GM19397 (cell line): ENCODE results near the gene ANKMY1.

Experiments
- ATAC-seq: cut with Tn5 transposase; IDR thresholded peaks from one replicate; pipeline ENCODE4 v1.9.1; 2021; ENCODE audit warnings: mild to moderate bottlenecking, moderate library complexity; ENCODE audit not compliant: unreplicated experiment

The ANKMY1 gene

DNA sequence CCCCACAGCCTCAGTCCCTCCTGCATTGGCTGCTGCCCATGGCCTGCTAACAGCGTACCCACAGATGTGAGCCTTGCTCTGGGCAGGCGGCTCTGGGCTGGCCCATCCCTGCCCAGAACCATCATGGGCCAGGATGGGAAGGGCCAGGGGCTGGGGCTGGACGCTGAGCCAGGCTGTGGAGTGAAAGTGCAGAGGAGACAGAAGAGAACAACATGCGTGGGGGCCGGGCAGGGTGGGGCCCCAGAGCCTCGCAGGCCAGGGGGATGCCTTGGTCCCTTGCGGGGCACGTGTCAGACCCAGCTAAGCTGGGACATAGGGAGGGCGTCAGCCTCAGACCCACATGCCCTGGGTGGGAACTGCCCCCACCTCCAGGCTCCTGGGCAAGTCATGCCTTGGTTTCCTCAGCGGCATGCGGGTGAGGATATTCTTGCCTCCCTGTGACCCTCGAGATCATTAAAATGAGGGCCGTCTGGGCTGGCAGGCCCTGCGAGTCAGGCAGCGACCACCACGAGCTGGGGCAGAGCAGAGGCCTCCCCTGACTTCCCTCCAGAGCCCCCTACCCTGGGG, 95.0 kb downstream of the ANKMY1 start:
- ATAC-seq: no peak

DNA sequence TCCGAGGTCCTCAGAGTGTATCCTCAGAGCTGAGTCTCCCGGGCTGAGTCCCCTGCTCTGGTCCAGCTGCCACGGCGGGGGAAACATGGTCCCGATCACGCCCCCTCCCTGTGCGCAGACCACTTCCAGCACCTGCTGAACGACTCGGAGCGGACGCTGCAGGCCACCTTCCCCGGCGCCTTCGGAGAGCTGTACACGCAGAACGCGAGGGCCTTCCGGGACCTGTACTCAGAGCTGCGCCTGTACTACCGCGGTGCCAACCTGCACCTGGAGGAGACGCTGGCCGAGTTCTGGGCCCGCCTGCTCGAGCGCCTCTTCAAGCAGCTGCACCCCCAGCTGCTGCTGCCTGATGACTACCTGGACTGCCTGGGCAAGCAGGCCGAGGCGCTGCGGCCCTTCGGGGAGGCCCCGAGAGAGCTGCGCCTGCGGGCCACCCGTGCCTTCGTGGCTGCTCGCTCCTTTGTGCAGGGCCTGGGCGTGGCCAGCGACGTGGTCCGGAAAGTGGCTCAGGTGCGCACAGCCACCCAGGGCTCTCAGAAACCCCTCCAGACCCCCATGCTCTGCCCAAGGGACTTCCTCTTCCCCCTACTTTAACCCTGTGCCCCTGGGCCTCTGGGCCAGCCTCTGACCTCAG, 95.6 kb downstream of the ANKMY1 start:
- no peak for ATAC-seq

DNA sequence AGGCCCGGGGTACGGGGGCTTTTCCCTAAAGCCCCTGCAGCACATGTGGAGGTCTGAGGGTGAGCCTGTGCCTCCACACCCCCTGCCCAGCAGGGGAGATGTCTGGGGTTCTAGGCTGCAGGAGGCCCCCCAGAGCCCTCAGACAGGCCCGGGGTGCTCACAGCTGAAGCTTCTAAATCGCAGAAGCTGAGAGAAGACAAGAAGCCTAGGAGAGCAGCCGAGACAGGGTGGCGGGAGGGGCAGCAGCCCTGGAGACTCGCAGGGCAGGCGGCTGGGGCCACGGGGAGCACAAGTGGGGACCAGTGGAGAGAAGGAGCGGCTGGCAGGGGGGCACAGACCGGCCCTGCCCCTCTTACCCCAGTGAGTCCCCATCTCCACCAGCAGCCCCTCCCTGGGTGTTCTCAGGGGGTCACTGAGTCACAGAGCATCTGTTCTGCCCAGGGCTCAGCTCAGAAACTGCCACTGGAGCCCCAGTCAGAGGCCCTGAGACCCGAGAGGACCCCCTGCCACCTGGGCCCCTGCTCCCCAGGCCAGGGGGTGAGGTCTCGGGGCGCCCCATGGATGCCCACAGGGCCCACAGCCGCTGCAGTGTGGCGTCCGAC, 96.2 kb downstream of the ANKMY1 start:
- no peak for ATAC-seq

DNA sequence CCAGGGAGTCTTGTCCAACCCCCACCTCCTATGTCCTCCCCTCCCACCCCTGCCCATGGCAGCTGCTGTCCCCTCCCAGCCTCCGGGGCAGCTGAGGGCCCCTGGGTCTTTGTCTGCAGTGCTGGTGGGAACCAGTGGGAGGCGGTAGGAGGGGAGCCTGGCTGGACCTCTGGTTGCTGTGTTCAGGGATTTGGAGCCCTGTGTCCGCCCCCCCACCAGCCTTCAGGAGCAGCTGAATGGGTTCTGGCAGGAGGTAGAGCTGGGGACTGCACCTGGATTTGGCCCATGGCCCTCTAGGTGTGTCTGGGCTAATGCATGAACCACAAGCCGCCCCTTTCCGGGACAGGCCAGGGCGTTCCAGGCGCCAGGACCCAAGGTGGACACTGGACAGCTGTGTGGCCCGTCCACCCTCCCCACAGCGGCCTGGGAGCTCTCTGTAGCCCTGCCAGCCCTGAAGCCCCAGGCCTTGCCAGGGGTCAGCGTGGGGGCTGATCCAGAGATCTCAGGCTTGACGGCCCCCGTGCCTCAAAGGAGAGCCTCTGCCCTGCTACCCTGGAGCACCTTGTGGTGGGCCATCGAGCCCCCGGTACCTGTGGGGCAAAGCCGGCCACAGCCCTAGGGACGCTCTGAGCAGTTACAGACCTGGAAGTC, 96.9 kb downstream of the ANKMY1 start:
- ATAC-seq: no peak

DNA sequence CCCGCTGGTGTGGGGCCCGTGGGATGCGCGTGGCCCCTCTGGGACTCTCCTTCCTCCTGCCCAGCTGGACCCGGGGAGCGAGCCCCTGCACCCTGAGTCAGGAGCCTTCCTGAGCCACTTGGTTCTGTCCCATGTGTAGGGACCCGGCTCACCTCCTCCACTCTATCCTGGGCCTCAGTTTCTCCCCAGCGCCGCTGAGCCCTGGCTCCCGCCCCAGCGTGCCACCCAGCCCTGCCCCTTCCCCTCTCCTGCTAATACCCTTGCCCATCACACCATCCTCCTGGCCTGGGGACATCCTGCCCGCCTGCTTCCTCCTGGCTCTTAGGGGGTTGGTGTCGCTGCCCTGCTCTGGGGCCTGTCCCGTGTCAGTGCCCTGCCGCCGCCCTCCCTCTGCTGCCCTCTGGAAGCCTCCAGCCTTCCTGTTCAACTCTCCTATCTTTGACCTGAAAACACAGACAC, 97.5 kb downstream of the ANKMY1 start:
- ATAC-seq: no peak

DNA sequence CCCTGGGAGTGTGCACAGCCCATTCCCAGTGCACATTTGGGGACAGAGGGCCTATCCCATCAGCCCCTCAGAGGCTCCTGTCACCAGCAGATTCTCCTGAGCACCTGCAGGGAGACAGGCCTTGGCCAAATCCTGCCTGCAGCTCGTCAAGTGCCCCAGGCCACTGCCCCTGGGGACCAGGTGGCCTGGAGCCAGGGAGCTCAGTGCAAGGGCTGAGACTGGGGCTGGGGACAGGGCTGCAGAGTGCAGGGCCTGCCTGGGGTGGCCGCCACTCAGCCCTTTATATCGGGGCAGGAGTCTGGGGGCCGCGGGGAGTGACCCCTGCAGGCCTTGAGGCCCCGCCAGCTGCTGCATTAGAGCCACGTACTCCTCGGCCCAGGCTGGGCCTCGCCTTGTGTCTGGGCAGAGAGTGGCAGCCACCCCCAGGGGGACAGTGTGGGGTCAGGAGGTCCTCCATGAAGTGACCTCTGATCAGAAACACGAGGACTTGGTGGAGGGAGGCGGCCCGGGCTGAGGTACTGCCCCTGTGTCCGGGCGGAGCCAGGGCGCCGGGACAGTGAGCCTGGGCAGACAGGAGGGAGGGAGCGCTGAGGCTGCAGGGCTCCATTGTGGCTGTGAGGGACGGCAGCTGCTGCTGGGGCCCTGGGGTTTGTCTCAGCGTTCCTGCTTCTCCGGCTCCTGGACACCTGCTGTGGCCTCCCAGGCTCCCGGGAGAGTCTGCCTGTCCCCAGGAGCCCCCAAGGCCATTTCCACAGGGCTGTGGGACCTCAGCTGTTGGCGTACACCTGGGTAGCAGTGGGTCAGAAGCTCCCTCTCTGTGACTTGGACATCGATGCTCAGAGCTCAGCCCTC, 98.2 kb downstream of the ANKMY1 start:
- no peak for ATAC-seq

DNA sequence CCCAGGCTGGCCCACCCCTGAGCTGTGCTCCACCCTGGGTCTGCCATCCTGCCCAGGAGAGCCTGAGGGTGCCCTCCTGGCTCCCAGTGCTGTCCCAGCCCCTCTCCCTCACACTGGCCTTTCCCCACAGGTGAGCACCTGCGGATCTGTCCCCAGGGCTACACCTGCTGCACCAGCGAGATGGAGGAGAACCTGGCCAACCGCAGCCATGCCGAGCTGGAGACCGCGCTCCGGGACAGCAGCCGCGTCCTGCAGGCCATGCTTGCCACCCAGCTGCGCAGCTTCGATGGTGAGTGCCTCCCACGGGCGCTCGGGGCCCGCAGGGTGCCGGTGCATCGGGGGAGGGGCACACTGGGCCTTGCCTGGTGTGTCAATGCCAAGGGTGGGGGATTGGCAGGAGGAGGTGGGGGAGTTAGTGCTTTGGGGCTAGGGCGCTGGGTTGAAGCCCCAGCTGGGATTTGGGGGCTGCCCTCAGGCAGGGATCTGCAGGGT, 98.8 kb downstream of the ANKMY1 start:
- no peak for ATAC-seq

DNA sequence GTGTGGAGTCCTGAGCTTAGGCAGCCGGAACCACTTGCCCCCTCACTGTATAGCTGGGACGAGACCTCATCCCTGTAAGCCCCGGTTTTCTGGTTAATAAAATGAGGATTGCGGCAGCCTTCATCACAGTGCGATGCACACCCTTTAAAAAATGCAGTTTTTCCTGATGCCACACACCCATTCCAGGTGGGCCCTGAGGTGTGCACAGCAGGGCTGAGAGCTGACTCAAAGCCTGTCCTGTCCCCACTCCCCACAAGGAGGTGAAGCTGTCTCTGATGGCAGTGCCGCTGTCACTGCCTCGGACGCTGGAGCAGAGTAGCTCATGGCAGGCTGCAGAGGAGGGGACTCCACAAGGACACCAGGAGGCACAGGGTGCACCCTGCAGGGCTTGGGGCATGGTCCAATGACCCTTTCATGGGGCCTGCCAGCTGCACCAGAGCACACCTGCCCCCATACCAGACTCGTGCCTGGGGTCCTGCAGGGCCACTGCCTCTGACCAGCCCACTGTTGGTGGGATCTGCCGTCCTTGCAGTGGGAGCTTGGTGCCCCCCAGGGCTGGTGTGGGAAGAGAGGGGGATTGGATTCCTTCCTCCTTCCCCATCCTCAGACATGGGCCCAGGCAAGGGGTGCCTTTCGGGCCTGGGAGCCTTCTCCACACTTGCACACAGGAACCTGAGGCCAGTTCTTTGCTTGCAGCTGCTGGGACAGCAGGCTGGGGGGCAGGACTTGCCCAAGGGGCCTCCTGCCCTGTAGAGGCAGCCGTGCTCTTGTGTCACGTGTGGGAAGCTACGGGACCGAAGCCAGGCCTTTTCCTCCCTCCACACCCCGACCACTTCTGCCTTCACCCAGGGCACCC, 99.5 kb downstream of the ANKMY1 start:
- no peak for ATAC-seq

DNA sequence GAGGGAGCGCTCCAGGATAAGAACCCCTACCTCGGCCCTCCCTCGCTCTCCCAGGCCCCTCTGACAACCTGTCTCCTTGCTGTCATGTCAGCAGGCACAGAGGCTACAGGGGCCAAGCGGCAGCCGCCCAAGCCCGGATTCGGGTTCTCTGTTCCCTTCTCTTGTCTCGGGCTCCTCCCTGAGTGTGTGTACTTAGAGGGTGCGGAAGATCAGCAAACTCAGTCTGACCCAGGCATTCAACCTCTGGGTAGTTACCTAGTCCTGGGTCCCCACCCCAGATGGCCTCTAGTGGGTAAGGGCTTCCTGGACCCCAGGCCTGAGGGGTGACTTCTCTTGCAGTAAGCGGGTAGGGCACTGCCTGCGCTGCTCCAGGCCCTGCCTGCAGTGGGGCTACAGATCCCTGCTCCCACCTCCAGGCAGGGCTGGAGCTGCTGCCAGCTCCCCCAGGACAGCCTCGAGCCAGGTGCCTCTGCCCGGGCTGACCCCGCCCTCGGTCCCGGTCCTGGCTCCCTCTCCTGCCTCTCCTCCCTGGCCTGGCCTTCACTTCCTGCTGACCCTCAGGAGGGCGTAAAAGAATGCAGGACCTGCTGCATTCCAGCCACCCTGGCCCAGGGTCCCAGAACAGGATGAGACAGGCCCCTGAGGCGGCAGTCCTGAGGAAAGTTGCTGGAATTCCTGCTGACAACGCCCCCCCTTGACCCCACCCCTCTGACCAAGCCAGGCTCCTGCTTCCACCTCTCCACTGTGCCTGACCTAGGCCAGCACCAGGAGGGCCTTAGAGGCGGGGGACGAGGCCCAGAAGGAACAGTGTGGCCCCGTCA, 100.4 kb downstream of the ANKMY1 start:
- no peak for ATAC-seq

DNA sequence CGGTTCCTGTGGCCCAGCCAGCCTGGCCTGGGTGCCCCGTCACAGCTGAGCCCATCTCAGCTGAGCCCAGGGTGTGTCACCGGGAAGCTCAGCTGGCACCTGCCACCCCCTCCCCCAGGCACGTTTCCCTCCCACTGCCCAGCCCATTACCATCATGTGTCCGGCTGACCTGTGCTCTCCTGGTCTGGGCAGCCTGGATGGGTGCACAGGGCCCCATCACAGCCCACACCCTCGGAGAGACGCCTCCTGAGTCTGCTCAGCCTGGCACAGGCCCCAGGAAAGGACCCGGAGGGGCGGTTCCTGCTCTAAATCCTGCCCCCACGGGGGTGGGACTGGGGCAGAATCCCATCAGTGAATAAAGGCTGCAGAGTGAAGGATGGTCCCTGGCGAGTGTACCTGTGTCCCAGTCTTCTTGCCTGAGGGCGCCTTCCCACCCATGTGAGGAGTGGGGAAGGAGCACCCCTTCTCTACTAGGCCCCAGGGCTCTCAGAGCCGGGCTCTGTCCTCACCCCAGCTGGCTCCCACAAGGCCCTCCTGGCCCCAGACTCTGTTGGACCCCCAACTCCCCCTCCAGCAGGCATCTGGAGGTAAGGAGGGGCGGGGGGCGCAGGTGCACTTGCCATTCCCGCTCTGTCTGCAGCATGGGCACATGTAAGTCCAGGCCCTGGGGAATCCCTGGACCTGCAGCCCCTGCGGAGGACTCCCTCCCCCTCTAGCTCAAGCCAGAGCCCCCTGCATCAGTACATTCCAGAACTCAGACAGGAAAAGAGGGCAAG, 101.2 kb downstream of the ANKMY1 start:
- no peak for ATAC-seq

DNA sequence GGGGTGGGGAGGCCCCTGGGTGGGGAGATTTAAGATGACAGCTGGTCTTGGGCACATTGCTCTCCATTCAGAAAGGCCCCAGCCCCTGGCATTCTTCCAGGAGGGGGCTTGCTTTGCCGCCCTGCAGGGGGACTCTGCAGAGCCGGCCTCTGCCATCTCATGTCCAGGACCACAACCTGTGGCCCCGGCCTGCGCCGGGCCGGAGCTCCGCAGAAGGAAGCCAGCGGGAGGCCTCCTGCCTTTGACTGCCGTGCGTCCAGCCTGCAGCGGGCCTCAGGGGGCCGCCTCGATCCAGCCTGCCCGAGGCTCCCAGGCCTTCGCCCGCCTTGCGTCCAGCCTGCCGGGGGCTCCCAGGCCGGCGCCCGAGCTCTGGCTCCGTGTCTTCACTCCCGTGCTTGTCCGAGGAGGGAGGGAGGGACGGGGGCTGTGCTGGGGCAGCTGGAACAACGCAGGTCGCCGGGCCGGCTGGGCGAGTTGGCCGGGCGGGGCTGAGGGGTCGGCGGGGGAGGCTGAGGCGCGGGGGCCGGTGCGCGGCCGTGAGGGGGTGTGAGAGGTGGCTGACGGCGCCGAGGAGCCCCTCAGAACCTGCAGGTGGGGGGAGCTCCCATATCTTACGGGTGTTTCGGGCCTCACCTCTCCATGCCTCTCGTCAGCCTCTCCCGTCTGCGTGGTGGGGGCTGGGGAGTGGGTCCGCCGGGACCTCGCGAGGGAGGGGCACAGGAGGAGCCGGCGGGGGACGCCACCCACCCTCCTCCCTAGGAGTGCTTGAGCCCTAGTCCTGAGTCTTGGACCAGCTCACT, 101.9 kb downstream of the ANKMY1 start:
- no peak for ATAC-seq

DNA sequence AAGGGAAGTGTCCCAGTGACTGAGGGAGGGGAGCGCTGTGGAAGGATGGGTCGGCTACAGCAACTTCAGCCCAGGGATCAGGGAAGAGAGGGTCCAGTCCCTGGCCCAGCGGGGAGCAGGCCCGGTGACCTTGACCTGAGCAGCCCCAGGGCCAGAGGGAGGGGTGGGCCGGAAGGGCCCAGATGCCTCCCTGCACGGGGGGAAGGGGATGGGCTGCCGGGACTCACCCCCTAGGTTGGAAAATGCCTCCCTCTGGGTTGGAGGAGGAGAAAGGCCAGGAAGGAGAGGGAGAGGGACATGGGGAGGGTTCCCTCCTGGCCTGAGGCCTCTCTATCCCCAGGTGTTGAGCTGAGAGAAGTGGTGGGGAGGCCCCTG, 102.5 kb downstream of the ANKMY1 start:
- ATAC-seq: no peak

DNA sequence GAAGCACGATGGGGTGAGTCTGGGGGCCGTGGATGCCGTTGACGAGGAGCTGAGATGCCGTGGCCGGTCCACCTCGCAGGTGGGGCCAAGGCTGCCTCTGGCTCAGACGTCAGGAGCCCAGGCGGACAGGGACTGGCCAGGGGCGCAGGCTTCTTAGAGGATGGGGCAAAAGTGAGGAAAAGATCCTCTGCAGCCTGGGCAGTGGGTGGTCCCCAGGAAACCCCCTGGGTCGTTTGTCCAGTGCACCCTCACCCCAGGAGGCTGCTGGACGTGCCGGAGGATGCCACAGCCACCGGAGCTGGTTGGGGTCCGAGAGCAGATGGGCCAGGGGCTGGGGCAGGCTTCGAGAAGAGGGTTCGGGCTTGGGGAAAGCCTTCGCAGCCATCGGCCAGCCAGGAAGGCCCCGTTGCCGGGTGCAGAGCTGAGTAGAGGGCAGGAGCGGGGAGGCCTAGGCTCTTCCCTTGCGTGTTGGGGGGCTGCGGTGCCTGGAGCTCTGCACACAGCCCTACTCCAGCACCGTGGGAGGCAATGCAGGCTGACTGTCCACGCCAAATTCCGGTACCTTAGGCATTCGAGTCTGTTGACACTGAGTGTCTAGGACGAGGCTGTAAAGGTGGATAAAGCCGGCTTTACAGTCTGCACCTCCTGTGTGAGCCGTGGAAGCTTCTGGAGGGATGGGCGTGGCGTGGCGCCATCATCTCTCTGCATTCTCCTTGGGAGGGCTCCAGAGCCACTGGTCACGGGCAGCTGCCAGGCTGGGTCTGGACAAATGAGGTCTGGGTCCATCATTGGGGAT, 103.5 kb downstream of the ANKMY1 start:
- no peak for ATAC-seq

DNA sequence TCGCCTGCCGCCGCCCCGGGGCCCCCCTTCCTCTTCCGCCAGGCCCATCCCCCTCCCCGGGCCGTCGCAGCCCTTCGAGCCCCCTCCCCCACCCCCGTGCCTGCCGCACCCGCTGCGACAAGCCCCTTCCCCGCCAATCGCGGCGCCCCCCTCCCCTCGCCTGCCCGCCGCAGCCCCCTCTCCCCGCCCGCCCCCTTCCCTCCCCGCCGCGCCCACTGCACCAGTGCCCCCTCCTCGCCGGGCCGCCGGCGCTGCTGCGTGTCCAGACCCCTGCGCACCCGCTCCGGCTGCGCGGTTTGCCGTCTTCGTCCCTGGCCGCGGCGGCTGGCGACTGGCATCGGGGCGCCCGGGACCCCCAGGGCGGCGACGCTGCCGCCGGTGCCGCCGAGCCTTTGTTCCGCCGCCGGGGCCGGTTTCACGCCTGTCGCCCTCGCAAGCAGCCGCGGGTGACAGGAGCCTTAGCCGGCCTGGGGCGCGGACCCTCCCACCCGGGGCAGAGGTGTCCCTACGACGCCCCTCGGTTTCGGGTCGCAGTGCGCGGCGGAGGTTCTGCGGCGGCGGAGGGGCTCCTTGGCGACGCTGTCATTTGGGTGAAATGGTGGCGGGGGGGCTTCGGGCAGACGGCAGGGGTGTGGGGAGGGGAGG, 104.2 kb downstream of the ANKMY1 start:
- ATAC-seq: no peak

DNA sequence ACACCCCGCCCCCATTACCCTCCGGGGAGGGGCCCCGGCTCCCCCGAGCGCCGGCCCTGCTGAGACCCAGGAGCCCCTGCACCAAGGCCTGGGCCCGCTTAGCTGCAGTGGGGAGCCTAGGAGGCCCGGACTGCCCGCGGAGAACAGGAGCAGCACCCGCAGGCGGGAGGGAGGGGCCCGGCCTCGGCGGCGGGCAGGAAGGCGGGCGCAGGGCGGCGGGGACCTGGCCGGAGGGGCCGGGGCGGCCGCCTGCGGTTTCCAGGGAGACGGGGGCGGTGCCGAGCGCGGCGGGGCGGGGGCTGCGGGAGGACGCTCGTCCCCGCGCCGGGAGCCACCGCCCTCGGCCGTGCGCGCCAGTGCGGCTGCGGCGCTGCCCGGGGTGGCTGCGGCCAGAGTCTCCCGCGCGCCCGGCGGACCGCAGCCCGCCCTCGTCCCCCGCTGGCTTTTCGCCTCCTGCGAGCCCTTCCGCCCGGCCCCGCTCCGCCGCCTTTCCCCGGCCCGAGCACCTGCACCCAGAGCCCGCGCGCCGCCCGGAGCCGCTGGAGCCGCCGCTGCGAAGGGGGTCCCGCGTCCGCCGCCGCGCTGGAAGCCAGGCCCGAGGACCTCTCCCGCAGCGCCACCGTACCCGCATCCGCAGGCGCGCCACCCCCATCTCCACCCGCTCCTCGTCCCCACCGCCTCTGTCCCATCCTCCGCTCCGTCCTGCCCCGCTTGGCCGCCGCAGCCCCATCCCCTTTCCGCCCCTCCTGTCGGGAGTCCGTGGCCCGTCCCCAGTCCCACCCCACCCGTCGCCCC, 105.1 kb downstream of the ANKMY1 start:
- no peak for ATAC-seq
